Erythroblast (primary cell): Measurements from ENCODE around the gene DNAJC11.

ENCODE experiments used
- GATA1 ChIP-seq: IDR thresholded peaks from 2 replicates; pipeline ENCODE4 v1.6.1; 2011; ENCODE audit warnings: low read depth, mild to moderate bottlenecking, control low read depth, low read length, moderate library complexity
- POLR2A ChIP-seq: IDR thresholded peaks from 2 replicates; pipeline ENCODE4 v1.6.1; 2011; ENCODE audit warnings: mild to moderate bottlenecking, low read length

DNA sequence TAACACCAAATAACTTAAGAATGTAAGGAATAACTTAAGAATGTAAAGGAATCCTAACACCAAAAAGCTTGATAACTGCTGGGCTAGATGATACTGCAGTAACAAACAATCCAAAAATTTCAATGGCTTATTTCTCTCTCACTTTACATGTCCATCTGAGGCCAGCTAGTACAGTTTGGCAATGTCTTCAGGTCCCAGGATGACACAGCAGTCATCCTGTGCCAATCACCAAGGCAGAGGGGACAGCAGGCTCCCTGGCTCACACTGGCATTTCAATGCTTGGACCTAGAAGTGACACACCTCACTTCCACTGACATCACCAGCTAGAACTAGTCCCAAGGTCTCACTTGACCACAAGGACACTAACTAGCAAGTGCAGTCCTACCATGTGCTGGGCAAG is 15.3 kb downstream of the DNAJC11 start:
- TF ChIP-seq POLR2A, result no peak
- TF ChIP-seq GATA1, result no peak
